Neural progenitor cell (in vitro differentiated cells): Measurements from ENCODE around the gene ADAMTS5.

Source experiments
- EZH2 ChIP-seq: fragments of 200-600 bp; sonication (generic); IDR thresholded peaks from 2 replicates; pipeline ENCODE4 v1.6.1; 2017; ENCODE audit warnings: antibody characterized with exemption, mild to moderate bottlenecking, moderate library complexity
- EZH2phosphoT487 ChIP-seq: fragments of 200-600 bp; sonication (generic); IDR thresholded peaks from 2 replicates; pipeline ENCODE4 v1.6.1; 2017; ENCODE audit warnings: antibody characterized with exemption
- TF ChIP-seq, protein P1 (sequence below): fragments of 200-600 bp; sonication (generic); IDR thresholded peaks from 2 replicates; pipeline ENCODE4 v1.5.1; 2017; ENCODE audit warnings: antibody characterized with exemption, mild to moderate bottlenecking

DNA sequence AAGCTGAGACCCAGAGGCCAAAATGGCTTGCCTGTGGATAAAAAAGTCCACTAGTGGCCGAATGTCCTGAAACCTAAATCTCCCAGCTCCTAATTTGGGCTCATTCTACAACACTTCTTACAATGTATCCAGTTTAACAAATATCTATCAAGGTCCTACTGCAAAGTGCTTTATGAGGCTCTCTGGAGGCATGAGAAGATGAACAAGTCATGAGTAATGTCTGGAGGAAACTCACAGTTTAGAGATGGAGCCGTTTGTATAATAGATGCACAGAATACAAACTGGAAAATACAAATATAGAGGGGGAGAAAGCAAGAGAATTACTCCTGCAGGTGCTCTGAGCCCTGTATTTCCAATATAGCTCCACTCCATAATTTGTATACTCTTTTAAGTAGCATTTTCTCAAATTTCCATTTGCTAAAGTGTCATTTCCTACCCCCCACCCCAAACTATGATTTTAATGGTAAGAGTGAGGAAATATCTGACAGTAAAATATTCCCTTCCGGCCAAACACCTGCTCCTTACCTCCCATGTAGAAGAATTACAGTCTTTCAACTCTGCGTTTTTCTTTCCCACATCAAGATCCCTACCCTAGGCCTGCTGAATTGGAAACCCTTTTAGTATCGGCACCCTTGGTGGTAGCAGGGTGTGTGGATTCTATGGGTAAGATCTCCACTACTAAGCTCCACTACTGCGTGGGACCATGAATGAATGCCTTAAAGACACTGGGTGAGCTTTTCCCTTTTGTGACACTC, 3.3 kb upstream of the ADAMTS5 start:
- TF ChIP-seq, protein P1, sequence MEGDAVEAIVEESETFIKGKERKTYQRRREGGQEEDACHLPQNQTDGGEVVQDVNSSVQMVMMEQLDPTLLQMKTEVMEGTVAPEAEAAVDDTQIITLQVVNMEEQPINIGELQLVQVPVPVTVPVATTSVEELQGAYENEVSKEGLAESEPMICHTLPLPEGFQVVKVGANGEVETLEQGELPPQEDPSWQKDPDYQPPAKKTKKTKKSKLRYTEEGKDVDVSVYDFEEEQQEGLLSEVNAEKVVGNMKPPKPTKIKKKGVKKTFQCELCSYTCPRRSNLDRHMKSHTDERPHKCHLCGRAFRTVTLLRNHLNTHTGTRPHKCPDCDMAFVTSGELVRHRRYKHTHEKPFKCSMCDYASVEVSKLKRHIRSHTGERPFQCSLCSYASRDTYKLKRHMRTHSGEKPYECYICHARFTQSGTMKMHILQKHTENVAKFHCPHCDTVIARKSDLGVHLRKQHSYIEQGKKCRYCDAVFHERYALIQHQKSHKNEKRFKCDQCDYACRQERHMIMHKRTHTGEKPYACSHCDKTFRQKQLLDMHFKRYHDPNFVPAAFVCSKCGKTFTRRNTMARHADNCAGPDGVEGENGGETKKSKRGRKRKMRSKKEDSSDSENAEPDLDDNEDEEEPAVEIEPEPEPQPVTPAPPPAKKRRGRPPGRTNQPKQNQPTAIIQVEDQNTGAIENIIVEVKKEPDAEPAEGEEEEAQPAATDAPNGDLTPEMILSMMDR, result no peak
- no peak for TF ChIP-seq EZH2
- no peak for TF ChIP-seq EZH2phosphoT487
